ENCODE measurements around the gene RHEX. TPM values are rescaled to one million over a fixed set of nuclear protein-coding genes. Genes with fewer than 3 reads are reported as not detected.
"Not testable (repeated sequence)": the region's sequence is repeated elsewhere in the genome, so short reads cannot be mapped to it uniquely, and the experiment has no call there.

The RHEX gene
- total RNA-seq, 1 donor from 2014 or later = not detected

GRCh38 chr1:206058927-206059292 is 5.9 kb downstream of the RHEX start:
- TF ChIP-seq CTCF (IDR thresholded peaks at IDR 0.05) = no peak

GRCh38 chr1:206059355-206059915 is 6.5 kb downstream of the RHEX start:
- H3K27me3 Mint-ChIP-seq (ENCODE audit: low read depth) = peaks cover 4% of the 10 kb centered on the region
- no peak for DNase-seq (ENCODE audit: low spot score)
- no peaks in the 10 kb centered on the region for H3K36me3 Mint-ChIP-seq (ENCODE audit: low read depth)
- H3K27ac Mint-ChIP-seq (ENCODE audit: unreplicated experiment) = no peak overlapping the region
- H3K4me1 Mint-ChIP-seq (ENCODE audit: low read depth) = no peaks in the 10 kb centered on the region
- no peak overlapping the region for H3K4me3 Mint-ChIP-seq (ENCODE audit: unreplicated experiment)
- H3K9me3 Mint-ChIP-seq (ENCODE audit: low read depth) = peaks cover 5% of the 10 kb centered on the region
- no peak for TF ChIP-seq CTCF (IDR thresholded peaks at IDR 0.05)

More at GRCh38 chr1:206058927-206059292, 5.9 kb downstream of the RHEX start:
- H3K9me3 Mint-ChIP-seq (ENCODE audit: low read depth) = peaks cover 5% of the 10 kb centered on the region
- H3K27ac Mint-ChIP-seq (ENCODE audit: unreplicated experiment) = no peak overlapping the region
- H3K4me1 Mint-ChIP-seq (ENCODE audit: low read depth) = no peaks in the 10 kb centered on the region
- H3K36me3 Mint-ChIP-seq (ENCODE audit: low read depth) = no peaks in the 10 kb centered on the region
- DNase-seq (ENCODE audit: low spot score) = no peak
- H3K4me3 Mint-ChIP-seq (ENCODE audit: unreplicated experiment) = no peak overlapping the region
- peaks cover 4% of the 10 kb centered on the region for H3K27me3 Mint-ChIP-seq (ENCODE audit: low read depth)

- Mint-ChIP-seq H3K36me3 (ENCODE audit: low read depth) (no peaks in the 10 kb centered on the region), H3K4me3 (ENCODE audit: unreplicated experiment) (no peak overlapping the region), H3K27ac (ENCODE audit: unreplicated experiment) (no peak overlapping the region), H3K4me1 (ENCODE audit: low read depth) (no peaks in the 10 kb centered on the region), H3K27me3 (ENCODE audit: low read depth) (peaks cover 4% of the 10 kb centered on the region), H3K9me3 (ENCODE audit: low read depth) (peaks cover 5% of the 10 kb centered on the region)
- no peak for DNase-seq (ENCODE audit: low spot score)
- no peak for TF ChIP-seq CTCF (IDR thresholded peaks at IDR 0.05)
Observed at GRCh38 chr1:206060844-206061243, 7.9 kb downstream of the RHEX start.

- no peak for TF ChIP-seq CTCF (IDR thresholded peaks at IDR 0.05)
- no peak for DNase-seq (ENCODE audit: low spot score)
- Mint-ChIP-seq H3K4me3 (ENCODE audit: unreplicated experiment) (no peak overlapping the region), H3K36me3 (ENCODE audit: low read depth) (no peaks in the 10 kb centered on the region), H3K4me1 (ENCODE audit: low read depth) (no peaks in the 10 kb centered on the region), H3K9me3 (ENCODE audit: low read depth) (peaks cover 5% of the 10 kb centered on the region), H3K27ac (ENCODE audit: unreplicated experiment) (no peak overlapping the region), H3K27me3 (ENCODE audit: low read depth) (peaks cover 4% of the 10 kb centered on the region)
Observed at GRCh38 chr1:206062464-206062863, 9.5 kb downstream of the RHEX start.

- peaks cover 12% of the 10 kb centered on the region for H3K27me3 Mint-ChIP-seq (ENCODE audit: low read depth)
- not testable (repeated sequence) for DNase-seq (ENCODE audit: low spot score); H3K9me3 Mint-ChIP-seq (ENCODE audit: low read depth); H3K27ac Mint-ChIP-seq (ENCODE audit: unreplicated experiment); H3K36me3 Mint-ChIP-seq (ENCODE audit: low read depth); H3K4me3 Mint-ChIP-seq (ENCODE audit: unreplicated experiment); H3K4me1 Mint-ChIP-seq (ENCODE audit: low read depth)
Observed at GRCh38 chr1:206064001-206064400, 11.0 kb downstream of the RHEX start.

- not testable (repeated sequence) for H3K4me1 Mint-ChIP-seq (ENCODE audit: low read depth); DNase-seq (ENCODE audit: low spot score); H3K9me3 Mint-ChIP-seq (ENCODE audit: low read depth); H3K27ac Mint-ChIP-seq (ENCODE audit: unreplicated experiment); H3K36me3 Mint-ChIP-seq (ENCODE audit: low read depth); H3K4me3 Mint-ChIP-seq (ENCODE audit: unreplicated experiment)
- peaks cover 17% of the 10 kb centered on the region for H3K27me3 Mint-ChIP-seq (ENCODE audit: low read depth)
Observed at GRCh38 chr1:206064501-206064900, 11.5 kb downstream of the RHEX start.

All from chondrocyte (in vitro differentiated cells).